ENCODE measurements around the gene VCAM1. TPM values are rescaled to one million over a fixed set of nuclear protein-coding genes. Genes with fewer than 3 reads are reported as not detected.
"Not testable (repeated sequence)": the region's sequence is repeated elsewhere in the genome, so short reads cannot be mapped to it uniquely, and the experiment has no call there.

VCAM1 gene
- polyA plus RNA-seq, 2 of the 4 experiments (the other 2 are of a cell fraction), result 0.04 TPM; not detected in 1

DNA sequence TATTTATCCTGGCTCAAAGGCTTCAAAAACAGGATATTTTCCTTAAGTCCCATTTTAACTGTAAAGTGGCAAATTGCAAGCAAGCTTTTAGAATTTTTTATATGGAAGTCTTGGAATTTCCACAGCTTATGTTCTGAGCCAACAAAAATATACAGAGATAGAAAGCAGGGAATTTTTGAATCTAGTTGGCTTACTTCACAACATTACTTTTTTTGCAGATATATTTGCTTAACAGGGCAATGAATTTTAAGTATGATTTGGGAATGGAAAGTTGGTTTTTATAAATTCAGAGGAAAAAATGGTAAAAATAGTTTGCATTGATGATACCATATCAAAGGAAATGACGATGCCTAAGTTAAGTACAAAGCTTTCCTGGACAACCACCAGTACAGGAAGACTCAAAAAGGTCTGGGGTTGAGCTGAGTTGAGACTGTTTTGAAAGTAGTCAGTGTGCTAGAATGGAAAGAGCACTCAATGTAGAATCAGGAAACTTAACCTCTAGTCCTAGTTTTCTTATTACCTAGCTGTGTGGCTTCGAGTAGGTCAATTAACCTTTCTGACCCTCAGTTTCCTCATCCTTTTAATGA lies 11.0 kb upstream of the VCAM1 start:
- no peaks in the 10 kb centered on the region for H3K9me3 ChIP-seq
- FAIRE-seq (no peak), DNase-seq (ENCODE audit: low read depth in 1 of 2, low spot score in 1 of 2) (no peak), ATAC-seq (no peak)
- 47% methylated on average over 2 of the region's 2 CpGs for WGBS (ENCODE audit: missing lambda C conversion rate)
- H3K4me1 ChIP-seq, result peaks cover 8% of the 10 kb centered on the region; the same call in 1 of the 3 replicates
- POLR2A ChIA-PET, result no interaction called here
- TF ChIP-seq, protein P1, sequence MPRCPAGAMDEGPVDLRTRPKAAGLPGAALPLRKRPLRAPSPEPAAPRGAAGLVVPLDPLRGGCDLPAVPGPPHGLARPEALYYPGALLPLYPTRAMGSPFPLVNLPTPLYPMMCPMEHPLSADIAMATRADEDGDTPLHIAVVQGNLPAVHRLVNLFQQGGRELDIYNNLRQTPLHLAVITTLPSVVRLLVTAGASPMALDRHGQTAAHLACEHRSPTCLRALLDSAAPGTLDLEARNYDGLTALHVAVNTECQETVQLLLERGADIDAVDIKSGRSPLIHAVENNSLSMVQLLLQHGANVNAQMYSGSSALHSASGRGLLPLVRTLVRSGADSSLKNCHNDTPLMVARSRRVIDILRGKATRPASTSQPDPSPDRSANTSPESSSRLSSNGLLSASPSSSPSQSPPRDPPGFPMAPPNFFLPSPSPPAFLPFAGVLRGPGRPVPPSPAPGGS (IDR thresholded peaks at IDR 0.05), result no peak
- TF ChIP-seq POLR2AphosphoS2 (conservative IDR thresholded peaks at IDR 0.05; ENCODE audit: low read length) (no peak), ESRRA (IDR thresholded peaks at IDR 0.05; ENCODE audit: borderline replicate concordance, low read length) (no peak), NFE2L2 (conservative IDR thresholded peaks at IDR 0.05; ENCODE audit: low read length) (no peak), HOXA7 (CRISPR knock-in tag; IDR thresholded peaks at IDR 0.05) (no peak), HOXB5 (CRISPR knock-in tag; IDR thresholded peaks at IDR 0.05) (no peak), TFCP2L1 (CRISPR knock-in tag; IDR thresholded peaks at IDR 0.05) (no peak), HDAC2 (IDR thresholded peaks at IDR 0.05) (no peak), CHD4 (IDR thresholded peaks at IDR 0.05; ENCODE audit: borderline replicate concordance) (no peak), FOSB (CRISPR knock-in tag; IDR thresholded peaks at IDR 0.05) (no peak), GATA3 (IDR thresholded peaks at IDR 0.05; ENCODE audit: borderline replicate concordance) (no peak), NR3C1 (IDR thresholded peaks at IDR 0.05) (no peak), KDM1A (IDR thresholded peaks at IDR 0.05; ENCODE audit: low read depth) (no peak), EHMT2 (IDR thresholded peaks at IDR 0.05; ENCODE audit: low read depth) (no peak), TP53 (CRISPR knock-in tag; IDR thresholded peaks at IDR 0.05) (no peak), HEYL (CRISPR knock-in tag; IDR thresholded peaks at IDR 0.05) (no peak)
- TF ChIP-seq, protein P2, sequence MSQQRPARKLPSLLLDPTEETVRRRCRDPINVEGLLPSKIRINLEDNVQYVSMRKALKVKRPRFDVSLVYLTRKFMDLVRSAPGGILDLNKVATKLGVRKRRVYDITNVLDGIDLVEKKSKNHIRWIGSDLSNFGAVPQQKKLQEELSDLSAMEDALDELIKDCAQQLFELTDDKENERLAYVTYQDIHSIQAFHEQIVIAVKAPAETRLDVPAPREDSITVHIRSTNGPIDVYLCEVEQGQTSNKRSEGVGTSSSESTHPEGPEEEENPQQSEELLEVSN (IDR thresholded peaks at IDR 0.05; ENCODE audit: borderline replicate concordance, low read depth), result no peak
- H3K27ac ChIP-seq, result no peak overlapping the region
- no peak overlapping the region for H3K4me3 ChIP-seq
- H3K4me2 ChIP-seq, result no peak overlapping the region
- CTCF ChIA-PET, result no interaction called here

DNA sequence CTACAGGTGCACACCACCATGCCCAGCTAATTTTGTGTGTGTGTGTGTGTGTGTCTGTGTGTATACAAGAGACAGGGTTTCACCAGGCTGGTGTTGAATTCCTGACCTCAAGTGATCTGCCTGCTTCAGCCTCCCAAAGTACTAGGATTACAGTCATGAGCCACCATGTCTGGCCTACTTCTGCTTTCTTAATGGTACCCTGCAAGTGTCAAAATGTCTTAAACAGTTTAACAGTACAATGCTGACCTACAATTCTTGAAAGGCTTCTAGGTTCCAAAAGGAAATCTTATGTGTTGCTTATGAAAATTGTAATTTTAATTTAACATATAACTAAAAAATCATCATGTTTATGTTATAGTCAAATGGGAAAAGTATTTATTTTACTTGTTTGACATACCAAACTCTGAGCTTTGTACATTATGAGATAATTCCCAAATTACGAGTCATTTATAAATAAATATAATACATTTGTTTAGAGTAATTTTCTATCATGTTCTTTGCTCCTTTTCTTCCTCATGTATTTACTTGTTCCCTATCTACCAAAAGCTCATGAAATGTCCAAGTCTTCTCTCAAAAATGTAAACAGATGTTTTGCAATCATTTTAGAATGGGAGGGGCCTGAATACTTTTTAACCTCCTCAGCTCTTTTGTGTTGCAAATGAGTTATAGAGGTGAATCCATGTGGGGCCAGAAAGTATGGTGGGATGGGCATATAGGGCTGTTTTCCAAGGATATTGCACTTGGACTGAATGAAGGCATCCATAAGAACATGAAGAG lies 8.4 kb upstream of the VCAM1 start:
- ATAC-seq (no peak), DNase-seq (ENCODE audit: low read depth in 1 of 2, low spot score in 1 of 2) (no peak), FAIRE-seq (no peak)
- Histone ChIP-seq H3K4me3 (no peak overlapping the region), H3K27ac (0 out of 6 replicates have a peak overlapping the region, but pooled peaks of 1 of the 2 experiments have one; percentile 30), H3K4me2 (peak overlapping the region; percentile 33; the same call in 2 of the 3 replicates), H3K4me1 (peaks cover 21% of the 10 kb centered on the region), H3K9me3 (no peaks in the 10 kb centered on the region)
- ChIA-PET CTCF (no interaction called here), POLR2A (no interaction called here)
- peak in 1 of 2 experiments; percentile 31; a peak in 1 of 4 replicates for TF ChIP-seq CEBPB (IDR thresholded peaks at IDR 0.05)
- no peak for TF ChIP-seq CBX2 (IDR thresholded peaks at IDR 0.05; ENCODE audit: borderline replicate concordance, low read depth)
- TF ChIP-seq, protein P3, sequence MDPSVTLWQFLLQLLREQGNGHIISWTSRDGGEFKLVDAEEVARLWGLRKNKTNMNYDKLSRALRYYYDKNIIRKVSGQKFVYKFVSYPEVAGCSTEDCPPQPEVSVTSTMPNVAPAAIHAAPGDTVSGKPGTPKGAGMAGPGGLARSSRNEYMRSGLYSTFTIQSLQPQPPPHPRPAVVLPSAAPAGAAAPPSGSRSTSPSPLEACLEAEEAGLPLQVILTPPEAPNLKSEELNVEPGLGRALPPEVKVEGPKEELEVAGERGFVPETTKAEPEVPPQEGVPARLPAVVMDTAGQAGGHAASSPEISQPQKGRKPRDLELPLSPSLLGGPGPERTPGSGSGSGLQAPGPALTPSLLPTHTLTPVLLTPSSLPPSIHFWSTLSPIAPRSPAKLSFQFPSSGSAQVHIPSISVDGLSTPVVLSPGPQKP (IDR thresholded peaks at IDR 0.05; ENCODE audit: low read depth, low read length), result no peak
- no peak for TF ChIP-seq HDAC2 (IDR thresholded peaks at IDR 0.05)
- 53% methylated on average over 1 of the region's 1 CpG for WGBS (ENCODE audit: missing lambda C conversion rate)

DNA sequence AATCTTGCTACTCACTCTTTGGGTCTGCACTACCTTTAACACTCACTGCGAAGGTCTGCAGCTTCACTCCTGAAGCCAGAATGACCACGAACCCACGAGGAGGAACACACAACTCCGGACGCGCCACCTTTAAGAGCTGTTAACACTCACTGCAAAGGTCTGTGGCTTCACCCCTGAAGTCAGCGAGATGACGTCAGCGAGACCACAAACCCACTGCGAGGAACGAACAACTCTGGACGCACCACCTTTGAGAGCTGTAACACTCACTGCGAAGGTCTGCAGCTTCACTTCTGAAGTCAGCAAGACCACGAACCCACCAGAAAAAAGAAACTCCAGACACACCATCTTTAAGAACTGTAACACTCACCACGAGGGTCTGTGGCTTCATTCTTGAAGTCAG lies 6.5 kb upstream of the VCAM1 start:
- Histone ChIP-seq H3K4me1 (peaks cover 21% of the 10 kb centered on the region), H3K27ac (peak overlapping the region in 1 of 2 experiments; percentile 57; a peak in 2 of 6 replicates)
- ATAC-seq; H3K4me2 ChIP-seq; FAIRE-seq; H3K4me3 ChIP-seq; POLR2A ChIA-PET; DNase-seq (ENCODE audit: low read depth in 1 of 2, low spot score in 1 of 2); H3K9me3 ChIP-seq: not testable (repeated sequence)
- WGBS (ENCODE audit: missing lambda C conversion rate), result 72% methylated on average over 15 of the region's 15 CpGs
- CTCF ChIA-PET, result interaction anchor here (0.8 to 1.2 kb wide), 3 partner anchors 11 to 100 kb away, joined by 3 to 5 read pairs (median 5); no protein-coding TSS in a partner anchor

All from A549 (cell line).